Middle frontal gyrus (tissue), 1 donor: ENCODE results near the gene PRKX.
"Not testable (repeated sequence)": the region's sequence is repeated elsewhere in the genome, so short reads cannot be mapped to it uniquely, and the experiment has no call there.

Source experiments
- DNase-seq: peaks from one replicate; pipeline ENCODE4 v3.0.0-alpha.2; 2015; ENCODE audit warnings: low spot score; ENCODE audit errors: extremely low spot score

PRKX gene

GRCh38 chrX:3655181-3655580, 58.3 kb downstream of the PRKX start:
- DNase-seq, result no peak

GRCh38 chrX:3653111-3653510, 60.3 kb downstream of the PRKX start:
- DNase-seq, result no peak

GRCh38 chrX:3651277-3651676, 62.2 kb downstream of the PRKX start:
- DNase-seq, result no peak

- no peak for DNase-seq
Observed at GRCh38 chrX:3648084-3648483, 65.4 kb downstream of the PRKX start.

GRCh38 chrX:3639858-3640631, 73.4 kb downstream of the PRKX start:
- not testable (repeated sequence) for DNase-seq

- DNase-seq, result no peak
Observed at GRCh38 chrX:3639236-3639635, 74.2 kb downstream of the PRKX start.

- no peak for DNase-seq
Observed at GRCh38 chrX:3638280-3638873, 75.1 kb downstream of the PRKX start.

GRCh38 chrX:3636803-3637202, 76.6 kb downstream of the PRKX start:
- DNase-seq, result no peak

GRCh38 chrX:3631196-3631595, 82.3 kb downstream of the PRKX start:
- DNase-seq, result no peak

- DNase-seq, result no peak
Observed at GRCh38 chrX:3627594-3627993, 85.9 kb downstream of the PRKX start.

- no peak for DNase-seq
Observed at GRCh38 chrX:3621414-3621813, 92.0 kb downstream of the PRKX start.

- not testable (repeated sequence) for DNase-seq
Observed at GRCh38 chrX:3611744-3612143, 101.7 kb downstream of the PRKX start.

- no peak for DNase-seq
Observed at GRCh38 chrX:3609810-3610209, 103.6 kb downstream of the PRKX start.

- no peak for DNase-seq
Observed at GRCh38 chrX:3603026-3603661, 110.3 kb downstream of the PRKX start.

- no peak for DNase-seq
Observed at GRCh38 chrX:3599802-3600430, 113.5 kb downstream of the PRKX start.

- no peak for DNase-seq
Observed at GRCh38 chrX:3598709-3599108, 114.7 kb downstream of the PRKX start.

- DNase-seq, result no peak
Observed at GRCh38 chrX:3598046-3598605, 115.3 kb downstream of the PRKX start.

GRCh38 chrX:3592184-3592583, 121.3 kb downstream of the PRKX start:
- DNase-seq, result no peak

GRCh38 chrX:3589474-3589873, 124.0 kb downstream of the PRKX start:
- no peak for DNase-seq

GRCh38 chrX:3585719-3586118, 127.7 kb downstream of the PRKX start:
- no peak for DNase-seq

- no peak for DNase-seq
Observed at GRCh38 chrX:3584415-3584996, 128.9 kb downstream of the PRKX start.
